Stimulated activated CD4-positive, alpha-beta T cell treated with anti-CD3 and anti-CD28 coated beads, Interleukin-15, amount 100 ng/mL, for 24 hours (primary cell): ENCODE results near the gene SCIMP.
"Not testable (repeated sequence)": the region's sequence is repeated elsewhere in the genome, so short reads cannot be mapped to it uniquely, and the experiment has no call there.

Experiments
- DNase-seq: peaks from one replicate; pipeline ENCODE4 v3.0.0-alpha.2; 2020

The SCIMP gene

DNA sequence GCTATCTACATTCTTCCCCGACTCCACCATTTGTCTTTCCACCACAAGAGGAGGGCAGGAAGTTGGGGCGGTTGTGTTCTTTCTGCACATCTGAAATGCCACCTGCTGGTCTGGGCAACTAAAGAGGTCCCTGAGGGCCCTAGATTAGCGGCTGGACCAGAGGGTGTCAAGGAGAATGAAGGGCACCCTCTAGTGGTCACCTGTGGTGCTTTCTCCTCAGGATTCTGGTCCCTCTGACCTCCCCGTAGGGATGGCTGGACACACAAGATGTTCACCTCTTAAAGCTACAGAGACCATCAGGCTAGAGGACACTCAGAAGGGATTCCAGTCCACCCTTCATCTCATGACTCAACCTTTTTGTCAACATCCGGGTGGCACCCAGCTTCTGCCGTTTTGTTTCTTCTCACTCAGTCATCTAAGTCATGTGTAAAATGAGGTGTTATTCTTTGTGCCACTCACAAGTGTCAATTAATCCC is 2.9 kb upstream of the SCIMP start:
- peak; percentile 59 for DNase-seq

DNA sequence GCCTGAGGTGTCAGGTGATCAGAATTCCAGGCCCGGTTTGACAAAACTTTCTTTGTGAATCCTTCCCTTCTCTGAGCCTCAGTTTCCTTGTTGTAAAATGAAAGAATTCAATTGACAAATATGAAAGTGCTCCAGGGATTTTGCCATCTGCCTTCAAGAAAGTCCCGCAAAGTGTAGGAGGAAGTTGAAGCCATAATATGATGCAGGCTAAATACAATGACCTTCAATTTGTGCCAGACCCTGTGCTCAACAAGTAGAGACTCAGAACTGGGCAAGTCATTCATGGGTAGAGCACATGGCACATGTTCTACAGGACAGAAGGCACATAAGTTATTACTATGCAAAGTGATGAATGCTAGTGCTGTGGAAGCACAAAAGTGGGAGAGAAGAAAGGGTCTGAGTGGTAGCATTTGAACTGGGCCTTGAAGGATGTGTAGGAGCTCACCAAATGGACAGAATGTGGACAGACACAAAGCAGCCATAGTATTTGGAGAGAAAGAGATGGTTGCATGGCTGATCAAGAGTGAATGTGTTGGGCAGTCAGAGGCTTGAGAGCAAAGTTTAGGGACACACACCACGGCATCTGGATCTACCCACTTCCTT is 2.4 kb upstream of the SCIMP start:
- no peak for DNase-seq

DNA sequence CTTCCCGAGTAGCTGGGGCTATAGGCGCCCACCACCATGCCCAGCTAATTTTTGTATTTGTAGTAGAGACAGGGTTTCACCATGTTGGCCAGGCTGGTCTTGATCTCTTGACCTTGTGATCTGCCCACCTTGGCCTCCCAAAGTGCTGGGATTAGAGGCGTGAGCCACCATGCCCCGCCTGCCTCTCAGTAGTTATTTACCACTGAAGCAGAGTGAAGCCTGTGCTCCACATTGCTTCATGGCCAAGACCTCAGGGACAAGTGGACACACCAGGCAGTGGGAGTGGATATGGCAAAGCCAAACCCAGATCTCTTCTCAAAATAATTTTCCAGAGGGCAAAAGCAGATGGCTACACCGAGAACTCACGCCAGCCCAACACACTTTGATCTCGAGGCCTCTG is 1.2 kb downstream of the SCIMP start:
- DNase-seq: not testable (repeated sequence)

DNA sequence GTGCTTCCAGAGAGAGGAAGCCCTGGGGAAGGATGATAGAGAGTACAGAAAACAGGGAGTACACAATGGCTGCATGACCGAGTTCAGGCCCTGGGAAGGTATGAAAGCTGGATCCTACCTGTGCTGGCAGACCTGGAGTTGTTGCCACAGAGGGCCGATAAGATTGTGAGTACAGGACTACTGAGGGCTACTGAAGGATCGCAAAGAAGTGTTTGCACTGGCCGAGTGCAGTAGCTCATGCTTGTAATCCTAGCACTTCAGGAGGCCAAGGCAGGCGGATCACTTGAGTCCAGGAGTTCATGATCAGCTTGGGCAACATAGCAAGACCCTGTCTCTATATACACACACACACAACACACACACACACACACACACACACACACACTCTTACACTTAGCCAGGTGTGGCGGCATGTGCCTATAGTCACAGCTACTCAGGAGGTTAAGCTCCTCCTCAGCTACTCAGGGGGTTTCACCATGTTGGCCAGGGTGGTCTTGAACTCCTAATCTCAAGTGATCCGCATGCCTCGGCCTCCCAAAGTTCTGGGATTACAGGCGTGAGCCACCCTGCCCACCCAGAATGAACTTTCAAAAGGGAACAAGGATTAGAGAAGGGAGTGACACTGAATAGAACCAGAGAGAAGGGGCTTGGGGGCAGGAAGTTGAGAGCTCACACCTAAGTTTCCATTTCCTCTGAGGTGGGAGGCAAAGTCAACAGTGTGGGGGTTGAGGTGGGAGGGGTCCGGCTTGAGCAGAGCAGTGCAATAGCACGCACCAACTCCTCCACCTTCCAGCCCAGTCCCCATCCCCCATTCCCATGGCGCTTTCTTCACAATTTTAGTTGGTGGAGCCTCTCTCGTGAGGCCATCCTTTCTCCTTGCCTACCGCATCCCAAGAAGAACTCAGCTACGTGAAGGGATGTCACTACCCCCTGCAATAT is 7.5 kb downstream of the SCIMP start:
- DNase-seq: no peak

DNA sequence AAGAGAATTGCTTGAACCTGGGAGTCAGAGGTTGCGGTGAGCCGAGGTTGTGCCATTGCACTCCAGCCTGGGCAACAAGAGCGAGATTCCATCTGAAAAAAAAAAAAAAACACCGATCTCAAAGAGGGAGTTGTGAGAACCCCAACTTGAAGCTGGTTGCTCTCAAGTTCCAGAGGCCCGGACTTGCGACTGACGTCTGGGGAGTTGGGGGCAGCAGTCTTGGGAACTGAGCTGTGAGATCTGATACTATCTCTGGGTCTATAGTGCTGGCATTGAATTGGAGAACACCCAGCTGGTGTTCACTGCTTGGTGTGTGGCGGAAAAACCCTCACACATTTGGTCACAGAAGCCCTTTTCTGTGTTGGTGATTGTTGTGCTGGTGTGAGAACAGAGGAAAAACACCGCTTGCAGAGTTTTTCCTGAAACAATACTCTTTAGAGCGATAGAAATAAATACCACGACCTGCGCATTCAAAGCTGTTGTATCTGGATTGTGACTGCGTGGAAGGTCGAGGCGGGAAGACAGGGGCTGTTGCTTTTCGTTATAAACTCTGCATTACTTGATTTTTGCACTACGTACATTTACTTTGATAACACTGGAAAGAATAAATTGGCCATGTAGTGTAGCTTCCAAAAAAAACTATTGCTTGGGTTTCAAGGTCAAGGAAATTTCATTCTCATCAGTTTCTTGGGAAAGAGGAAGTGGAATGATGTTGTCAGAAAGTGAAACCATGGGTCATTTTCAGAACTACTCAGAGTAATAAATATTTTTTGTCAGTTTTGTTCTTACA is 8.8 kb downstream of the SCIMP start:
- DNase-seq: no peak

DNA sequence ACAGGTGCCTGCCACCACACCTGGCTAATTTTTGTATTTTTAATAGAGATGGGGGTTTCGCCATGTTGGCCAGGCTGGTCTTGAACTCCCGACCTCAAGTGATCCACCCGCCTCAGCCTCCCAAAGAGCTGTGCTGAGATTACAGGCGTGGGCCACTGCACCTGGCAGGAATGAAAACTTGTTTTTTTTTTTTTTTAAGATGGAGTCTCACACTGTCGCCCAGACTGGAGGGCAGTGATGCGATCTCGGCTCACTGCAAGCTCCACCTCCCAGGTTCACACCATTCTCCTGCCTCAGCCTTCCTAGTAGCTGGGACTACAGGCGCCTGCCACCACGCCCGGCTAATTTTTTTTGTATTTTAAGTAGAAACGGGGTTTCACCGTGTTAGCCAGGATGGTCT is 12.7 kb downstream of the SCIMP start:
- DNase-seq: not testable (repeated sequence)

DNA sequence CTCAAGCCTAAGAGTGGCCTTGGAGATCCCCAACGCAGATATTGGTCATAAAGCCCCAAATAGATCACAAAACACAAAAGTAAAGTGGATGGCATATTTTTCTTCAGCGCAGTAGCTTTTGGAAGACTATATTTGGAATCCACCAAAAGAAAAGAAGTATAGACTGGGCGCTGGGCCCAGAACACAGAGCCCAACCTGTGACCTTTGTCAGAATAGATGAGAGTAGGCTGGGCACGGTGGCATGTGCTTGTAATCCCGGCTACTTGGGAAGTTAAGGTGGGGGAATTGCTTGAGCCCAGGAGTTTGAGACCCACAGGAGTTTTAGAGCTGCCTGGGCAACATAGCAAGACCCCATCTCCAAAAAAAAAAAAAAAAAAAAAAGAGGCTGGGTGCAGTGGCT is 14.6 kb downstream of the SCIMP start:
- DNase-seq: no peak

DNA sequence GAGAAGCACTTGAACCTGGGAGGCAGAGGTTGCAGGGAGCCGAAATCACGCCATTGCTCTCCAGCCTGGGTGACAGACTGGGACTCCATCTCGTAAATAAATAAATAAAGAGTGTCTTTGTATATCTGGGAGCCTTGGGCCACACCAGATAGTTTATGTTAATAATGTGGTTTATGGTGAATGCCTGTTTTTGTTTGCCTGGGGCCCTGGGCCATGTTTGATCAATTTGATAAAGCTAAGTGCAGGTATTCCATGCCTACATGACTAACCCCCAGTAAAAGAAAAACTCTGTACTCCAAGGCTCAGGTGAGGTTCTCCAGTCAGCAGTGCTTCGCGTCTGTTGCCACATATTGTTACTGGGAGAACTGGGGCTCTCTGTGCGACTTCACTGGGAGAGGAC is 15.1 kb downstream of the SCIMP start:
- no peak for DNase-seq

DNA sequence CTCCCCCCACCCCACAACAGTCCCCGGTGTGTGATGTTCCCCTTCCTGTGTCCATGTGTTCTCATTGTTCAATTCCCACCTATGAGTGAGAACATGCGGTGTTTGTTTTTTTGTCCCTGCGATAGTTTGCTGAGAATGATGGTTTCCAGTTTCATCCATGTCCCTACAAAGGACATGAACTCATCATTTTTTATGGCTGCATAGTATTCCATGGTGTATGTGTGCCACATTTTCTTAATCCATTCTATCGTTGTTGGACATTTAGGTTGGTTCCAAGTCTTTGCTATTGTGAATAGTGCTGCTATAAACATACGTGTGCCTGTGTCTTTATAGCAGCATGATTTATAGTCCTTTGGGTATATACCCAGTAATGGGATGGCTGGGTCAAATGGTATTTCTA is 17.1 kb downstream of the SCIMP start:
- DNase-seq: not testable (repeated sequence)

DNA sequence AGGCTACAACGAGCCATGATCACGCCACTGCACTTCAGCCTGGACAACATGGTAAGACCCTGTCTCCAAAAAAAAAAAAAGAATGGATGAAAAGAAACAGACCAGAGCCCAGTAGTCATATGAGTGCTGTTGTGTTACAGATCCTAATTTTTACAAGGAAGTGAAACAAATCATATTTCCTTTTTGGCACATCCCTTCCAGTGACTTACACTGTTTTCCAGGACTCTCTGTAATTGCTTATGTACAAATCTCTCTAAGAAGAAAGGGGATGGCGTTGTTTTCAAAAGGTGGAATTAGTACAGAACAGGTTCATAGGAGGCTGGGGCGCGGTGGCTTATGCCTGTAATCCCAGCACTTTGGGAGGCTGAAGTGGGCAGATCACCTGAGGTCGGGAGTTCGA is 23.2 kb downstream of the SCIMP start:
- DNase-seq: no peak

DNA sequence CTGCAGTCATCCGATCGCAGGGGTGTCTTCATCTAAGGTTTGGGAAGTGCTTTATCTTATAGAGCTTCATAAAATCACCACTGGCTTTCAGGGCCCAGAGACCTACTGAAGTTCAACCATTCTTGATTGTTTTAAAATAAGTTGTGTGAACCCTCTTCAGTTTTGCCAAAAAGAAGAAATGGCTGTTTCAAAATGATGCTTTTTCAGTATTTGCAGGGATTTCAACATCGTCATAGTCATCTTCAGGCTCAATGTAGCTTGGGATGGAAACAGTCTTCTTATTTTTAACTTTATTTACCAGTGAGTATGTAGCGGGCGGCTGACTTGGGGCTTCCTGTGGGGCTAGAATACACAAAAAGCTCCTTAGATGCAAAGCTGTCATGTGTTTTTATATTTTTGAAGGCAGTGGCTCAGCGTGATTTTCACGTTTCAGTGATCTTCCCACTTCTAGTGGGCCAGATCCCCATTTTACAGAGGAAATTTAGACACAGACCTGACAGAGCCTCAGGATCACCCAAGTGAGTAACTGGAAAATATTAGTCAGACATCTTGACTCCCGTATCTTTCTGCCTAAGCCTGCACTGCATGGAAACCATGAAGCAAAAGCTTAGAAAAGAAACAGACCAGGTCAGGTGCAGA is 23.9 kb downstream of the SCIMP start:
- no peak for DNase-seq

DNA sequence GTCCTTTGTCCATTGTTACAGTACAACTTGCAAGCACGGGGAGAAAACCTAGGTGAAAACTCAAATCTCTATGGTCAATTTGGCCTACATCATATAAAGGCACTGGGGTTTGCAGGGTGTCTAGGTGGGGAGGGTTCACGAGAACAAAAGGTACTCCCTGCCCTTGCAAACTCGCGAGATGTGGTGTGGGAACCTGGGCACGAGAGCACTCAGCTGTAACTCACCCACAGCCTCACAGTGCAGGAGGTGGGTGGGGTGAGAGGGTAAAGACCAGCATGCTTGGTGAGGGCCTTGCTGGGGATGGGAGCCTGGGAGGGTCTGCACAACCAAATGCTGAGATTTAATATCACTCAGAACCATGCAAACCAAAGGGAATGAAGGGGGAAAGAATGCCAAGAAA is 24.6 kb downstream of the SCIMP start:
- DNase-seq: no peak

DNA sequence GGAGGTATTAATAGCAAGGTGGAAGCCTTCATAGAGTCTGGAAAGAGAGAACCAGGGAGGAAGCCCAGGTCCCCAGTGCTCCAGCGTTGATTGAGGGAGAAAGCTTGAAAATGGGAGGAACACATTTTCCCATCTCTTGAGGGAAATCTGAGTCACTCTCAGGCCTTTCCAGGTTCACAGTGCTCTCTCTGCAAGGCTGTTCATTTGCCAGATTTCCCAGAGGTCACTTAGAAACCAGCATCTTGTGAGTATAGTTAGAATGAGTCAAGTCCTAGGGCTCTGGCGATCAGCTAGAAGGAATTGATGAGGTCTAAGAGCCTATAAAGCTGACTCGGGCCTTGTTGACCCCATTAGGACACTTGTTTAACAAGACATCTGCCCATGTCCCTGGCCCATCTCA is 25.3 kb downstream of the SCIMP start:
- DNase-seq: no peak

DNA sequence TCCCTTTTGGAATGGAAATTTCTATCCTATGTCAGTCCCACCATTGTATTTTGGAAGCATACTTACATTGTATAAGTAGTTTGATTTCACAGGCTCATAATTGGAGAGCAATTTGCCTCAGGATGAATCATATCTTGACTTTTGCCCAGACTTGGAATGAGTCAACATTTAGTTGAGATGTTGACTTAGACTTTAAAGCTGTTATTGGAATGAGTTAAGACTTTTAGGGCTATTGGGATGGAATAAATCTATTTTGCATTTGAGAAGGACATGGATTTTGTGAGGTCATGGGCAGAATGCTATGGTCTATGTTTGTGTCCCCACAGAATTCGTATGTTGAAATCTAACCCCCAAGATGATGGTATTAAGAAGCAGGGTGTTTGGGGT is 30.8 kb downstream of the SCIMP start:
- DNase-seq: no peak

DNA sequence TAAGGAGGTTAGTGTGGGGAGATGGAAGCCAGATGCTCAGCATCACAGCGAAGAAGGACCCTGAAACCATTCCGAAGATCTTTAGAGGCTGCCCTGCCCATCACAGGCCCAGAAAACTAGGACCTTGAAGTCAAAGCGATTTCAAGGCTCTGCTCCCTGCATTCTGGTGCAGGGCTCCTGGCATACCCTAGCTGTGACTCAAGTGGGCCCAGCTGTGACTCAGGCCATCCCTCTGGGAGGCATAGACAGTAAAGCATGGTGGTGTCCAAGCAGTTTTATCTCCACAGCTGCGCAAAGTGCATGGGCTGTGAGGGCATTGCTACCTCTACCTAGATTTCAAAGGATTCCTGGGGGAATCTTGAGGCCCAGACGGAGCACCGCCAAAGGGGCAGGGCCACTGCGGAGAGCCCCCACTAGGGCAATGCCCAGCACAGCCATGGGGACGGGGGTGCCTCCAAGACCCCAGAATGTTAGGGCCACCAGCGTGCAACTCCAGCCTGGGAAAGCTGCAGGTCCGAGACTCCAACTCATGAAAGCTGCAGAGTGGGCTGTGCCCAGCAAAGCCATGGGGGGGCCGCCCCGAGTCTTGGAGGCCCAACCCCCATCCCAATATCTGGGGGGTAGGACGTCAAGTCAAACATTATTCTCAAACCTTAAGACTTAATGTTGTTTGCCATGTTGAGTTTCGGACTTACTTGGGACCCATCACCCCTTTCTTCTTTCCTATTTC is 31.3 kb downstream of the SCIMP start:
- DNase-seq: no peak

DNA sequence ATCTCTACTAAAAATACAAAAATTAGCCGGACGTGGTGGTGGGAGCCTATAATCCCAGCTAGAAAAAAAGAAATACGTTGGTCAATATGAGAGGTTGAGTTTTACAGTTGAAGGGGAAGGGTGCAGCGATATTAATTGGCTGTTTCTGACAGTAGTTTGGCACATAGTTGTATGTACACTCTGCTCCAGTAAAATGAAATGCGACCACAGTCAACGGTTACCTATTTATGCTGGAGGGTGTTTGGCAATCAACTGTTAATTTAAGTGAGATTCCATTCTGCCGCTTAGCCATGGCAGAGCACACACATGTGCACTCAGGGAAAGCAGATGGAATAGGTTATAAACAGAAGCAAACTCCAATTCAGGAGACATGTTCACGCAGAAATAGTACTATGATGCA is 33.6 kb downstream of the SCIMP start:
- DNase-seq: no peak

DNA sequence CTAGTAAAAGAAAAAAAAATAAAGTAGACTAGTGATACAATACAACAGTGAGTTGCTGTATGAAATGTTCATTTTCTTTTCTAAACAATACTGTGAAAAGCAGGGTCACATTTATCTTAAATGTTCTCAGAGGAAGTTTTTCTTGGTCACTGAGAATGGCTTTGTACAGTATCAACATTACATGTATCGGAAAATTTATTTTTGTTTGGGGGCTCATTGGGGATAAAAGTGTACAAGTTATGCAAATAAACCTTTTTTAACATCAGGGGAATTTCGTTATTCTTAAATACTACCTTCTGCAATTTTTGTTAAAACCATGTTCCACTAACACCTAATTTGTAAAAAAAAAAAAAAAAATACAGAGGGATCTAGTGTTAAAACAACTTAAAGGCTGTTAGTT is 34.3 kb downstream of the SCIMP start:
- DNase-seq: no peak

DNA sequence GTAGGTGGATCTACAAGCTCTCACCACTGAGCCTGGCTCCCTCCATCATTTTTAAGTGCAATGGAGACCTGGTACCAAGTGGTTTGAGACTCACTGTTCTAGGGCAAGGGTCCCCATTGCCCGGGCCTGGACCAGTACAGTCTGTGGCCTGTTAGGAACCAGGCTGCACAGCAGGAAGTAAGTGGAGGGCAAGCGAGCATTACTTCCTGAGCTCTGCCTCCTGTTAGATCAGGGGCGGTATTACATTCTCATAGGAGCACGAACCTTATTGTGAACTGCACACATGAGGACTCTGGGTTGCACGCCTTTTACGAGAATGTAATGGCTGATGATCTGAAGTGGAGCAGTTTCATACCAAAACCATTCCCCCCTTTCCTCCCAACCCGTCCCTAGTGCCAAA is 36.2 kb downstream of the SCIMP start:
- no peak for DNase-seq

DNA sequence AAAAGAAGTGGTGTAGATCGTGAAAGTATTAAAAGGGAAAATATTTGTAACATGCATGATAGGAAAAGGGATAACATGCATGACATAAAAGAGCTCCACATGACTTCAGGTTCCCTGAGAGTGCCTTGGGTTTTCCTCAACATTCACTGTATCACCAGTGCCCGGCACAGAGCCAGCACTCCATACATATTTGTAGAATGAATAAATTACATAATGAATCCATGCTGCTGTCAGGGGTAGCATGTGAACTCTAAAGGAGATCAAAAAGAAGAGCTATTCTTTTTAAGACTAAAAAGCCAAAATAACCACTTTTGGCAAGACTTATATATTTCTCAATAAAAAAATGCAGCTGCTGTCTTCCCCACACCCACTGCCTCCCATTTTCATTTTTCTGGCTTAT is 40.3 kb downstream of the SCIMP start:
- DNase-seq: no peak

DNA sequence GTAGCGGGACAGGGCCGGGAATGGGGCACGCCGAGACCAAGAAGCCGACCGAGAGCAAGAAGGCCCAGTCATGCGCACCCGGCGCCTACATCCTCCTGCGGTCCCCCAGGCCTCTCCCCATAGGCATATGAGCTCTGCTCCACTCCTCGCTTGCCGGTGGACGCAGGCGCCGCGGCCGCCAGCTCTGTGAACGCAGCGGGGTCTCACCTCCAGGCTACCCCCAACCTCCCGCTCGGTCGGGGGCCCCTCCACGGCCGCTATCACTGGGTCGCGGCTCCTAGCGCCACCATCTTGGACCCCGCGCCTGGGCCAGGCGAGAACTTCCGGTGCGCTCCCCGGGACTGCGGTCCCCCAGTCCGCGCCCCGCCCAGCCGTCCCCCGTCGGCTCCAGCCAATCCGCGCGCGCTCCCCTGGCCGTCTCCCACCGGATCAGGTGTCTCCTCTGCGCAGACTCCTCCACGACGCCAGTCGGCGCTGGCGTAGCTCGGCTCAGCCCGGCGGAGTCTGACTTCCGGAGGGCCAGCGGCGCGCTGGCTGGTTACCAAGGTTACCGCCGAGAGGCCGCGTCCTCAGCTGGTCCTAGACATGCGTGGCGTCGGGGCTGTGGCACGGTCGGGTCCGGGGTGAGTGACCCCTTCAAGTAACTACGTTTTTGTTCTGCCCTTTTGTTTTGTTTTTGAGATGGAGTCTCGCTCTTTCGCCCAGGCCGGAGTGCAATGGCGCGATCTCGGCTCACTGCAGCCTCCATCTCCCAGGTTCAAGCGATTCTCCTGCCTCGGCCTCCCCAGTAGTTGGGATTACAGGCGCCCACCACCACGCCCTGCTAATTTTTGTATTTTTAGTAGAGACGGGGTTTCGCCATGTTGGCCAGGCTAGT is 42.9 kb downstream of the SCIMP start, which contains the start of gene ZNF594:
TSS of gene ZNF594 (minus strand) at position 328 of the 877 bp plus-strand sequence. CDS start 7,612 bp downstream, outside the sequence.
- DNase-seq: peak; percentile 99

DNA sequence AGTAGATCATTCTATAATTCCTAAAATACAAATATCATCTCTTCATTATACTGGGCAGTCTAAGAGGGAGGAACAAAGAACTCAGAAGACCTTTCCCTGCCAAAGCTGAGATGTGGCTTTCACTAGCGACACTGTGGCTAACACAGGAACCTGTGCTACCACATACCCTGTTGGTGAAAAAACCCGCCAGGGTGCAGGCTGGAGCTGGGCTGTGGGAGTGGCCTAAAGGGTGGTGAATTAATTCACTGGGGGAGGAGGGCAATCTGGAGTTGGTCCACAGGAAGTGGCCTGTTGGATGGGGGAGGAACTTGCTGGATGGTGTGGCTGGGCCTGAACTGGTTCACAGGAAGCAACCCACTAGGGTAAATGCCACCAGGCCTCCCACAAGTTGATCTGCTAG is 50.4 kb downstream of the SCIMP start:
- no peak for DNase-seq
